SK-N-SH (cell line): ENCODE data around the gene AP3S1. TPM values are rescaled to one million over a fixed set of nuclear protein-coding genes. Genes with fewer than 3 reads are reported as not detected.

Experiments used
- CTCF ChIA-PET: fragments of 300-600, 350-600 bp; formaldehyde crosslinking; extraction: SDS; loops from one replicate; lab custom pipeline; 2021; lab: Yijun Ruan, JAX
- POLR2A ChIA-PET: fragments of 350-600 bp; sonication (Branson Sonifier 250); formaldehyde crosslinking; extraction: SDS; loops from one replicate; lab custom pipeline; 2020; ENCODE audit warnings: antibody characterized with exemption, inconsistent platforms; lab: Yijun Ruan, JAX
- DNase-seq: peaks from one replicate; pipeline ENCODE4 v3.0.0; 2012
- H2AFZ ChIP-seq: fragments of 200-600 bp; sonication (generic); 2 replicates; pipeline ENCODE4 v1.8.1; 2016; ENCODE audit warnings: antibody characterized with exemption, mild to moderate bottlenecking, low read depth
- H3F3A ChIP-seq: fragments of 200-600 bp; sonication (generic); replicated peaks from 2 replicates; pipeline ENCODE3; 2016; ENCODE audit warnings: antibody characterized with exemption, mild to moderate bottlenecking; ENCODE audit not compliant: insufficient read depth
- H3K27ac ChIP-seq, 2 experiments: fragments of 200-500 bp in 1 of 2; fragments of 200-600 bp in 1 of 2; sonication (Bioruptor generic) in 1 of 2; sonication (generic), shearing (Covaris generic) in 1 of 2; 2 replicates each; pipeline versions ENCODE4 v1.5.1 to v1.6.1; 2014 to 2016; ENCODE audit warnings: low read depth in 2 of 2, inconsistent platforms in 1 of 2, low read length in 1 of 2, mild to moderate bottlenecking in 1 of 2, mixed read lengths in 1 of 2
- H3K27me3 ChIP-seq: fragments of 200-600 bp; sonication (generic), shearing (Covaris generic); 2 replicates; pipeline ENCODE4 v1.6.1; 2016; ENCODE audit warnings: mixed run types; ENCODE audit not compliant: insufficient read depth
- H3K36me3 ChIP-seq, 2 experiments: fragments of 200-500 bp in 1 of 2; fragments of 200-600 bp in 1 of 2; sonication (Bioruptor generic) in 1 of 2; sonication (generic) in 1 of 2; replicated peaks in 1 of 2; 2 replicates each; pipeline versions ENCODE3 to v1.5.1; 2014 to 2016; ENCODE audit warnings: low read length in 1 of 2, mild to moderate bottlenecking in 1 of 2; ENCODE audit not compliant: insufficient read depth in 2 of 2, control insufficient read depth in 1 of 2
- H3K4me1 ChIP-seq, 2 experiments: fragments of 200-500 bp in 1 of 2; fragments of 200-600 bp in 1 of 2; sonication (Bioruptor generic) in 1 of 2; sonication (generic), shearing (Covaris generic) in 1 of 2; 2 replicates each; pipeline versions ENCODE4 v1.5.1 to v1.6.1; 2014 to 2016; ENCODE audit warnings: low read depth in 1 of 2, low read length in 1 of 2, mixed run types in 1 of 2; ENCODE audit not compliant: insufficient read depth in 2 of 2, control insufficient read depth in 1 of 2
- H3K4me2 ChIP-seq: fragments of 200-600 bp; sonication (generic), shearing (Covaris generic); 2 replicates; pipeline ENCODE4 v1.6.1; 2017; ENCODE audit warnings: mixed run types
- H3K4me3 ChIP-seq, 2 experiments: fragments of 200-500 bp in 1 of 2; fragments of 200-600 bp in 1 of 2; sonication (Bioruptor generic) in 1 of 2; sonication (generic), shearing (Covaris generic) in 1 of 2; 2 replicates each; pipeline versions ENCODE4 v1.5.1 to v1.8.1; 2014 to 2016; ENCODE audit warnings: low read depth in 2 of 2, inconsistent platforms in 1 of 2, low read length in 1 of 2, mild to moderate bottlenecking in 1 of 2, mixed read lengths in 1 of 2, moderate library complexity in 1 of 2
- H3K79me2 ChIP-seq: fragments of 200-600 bp; sonication (generic); 2 replicates; pipeline ENCODE4 v1.8.1; 2017; ENCODE audit warnings: mild to moderate bottlenecking; ENCODE audit not compliant: insufficient read depth
- H3K9ac ChIP-seq: fragments of 200-600 bp; sonication (generic); 2 replicates; pipeline ENCODE4 v1.6.1; 2017; ENCODE audit warnings: mixed run types
- H3K9me2 ChIP-seq: fragments of 200-600 bp; sonication (generic); 2 replicates; pipeline ENCODE4 v1.6.1; 2017; ENCODE audit warnings: mixed run types
- H3K9me3 ChIP-seq: fragments of 200-600 bp; sonication (generic); 2 replicates; pipeline ENCODE4 v1.6.1; 2017; ENCODE audit warnings: mixed run types, mild to moderate bottlenecking, moderate library complexity
- H4K20me1 ChIP-seq: fragments of 200-600 bp; sonication (generic); 2 replicates; pipeline ENCODE4 v1.6.1; 2017; ENCODE audit warnings: mild to moderate bottlenecking, mixed run types; ENCODE audit not compliant: insufficient read depth
- CHD2 ChIP-seq: fragments of 150-350 bp; IDR thresholded peaks from 2 replicates; pipeline ENCODE4 v1.6.1; 2018; ENCODE audit warnings: low read length; ENCODE audit not compliant: partially characterized antibody
- EP300 ChIP-seq, 2 experiments: IDR thresholded peaks; 2 replicates each; pipeline versions ENCODE4 v1.4.0 to v1.6.1; 2012; ENCODE audit warnings: borderline replicate concordance in 1 of 2, low read depth in 1 of 2, low read length in 1 of 2
- FOSL2 ChIP-seq: IDR thresholded peaks from 2 replicates; pipeline ENCODE4 v1.4.0; 2012; ENCODE audit warnings: low read depth, mild to moderate bottlenecking, moderate library complexity, borderline replicate concordance
- GABPA ChIP-seq: IDR thresholded peaks from 2 replicates; pipeline ENCODE4 v1.4.0; 2012; ENCODE audit warnings: low read depth, mild to moderate bottlenecking
- GATA2 ChIP-seq: sonication (generic); formaldehyde crosslinking; IDR thresholded peaks from 2 replicates; pipeline ENCODE4 v1.5.0; 2020; ENCODE audit warnings: mild to moderate bottlenecking, missing genetic modification reagents
- IRF3 ChIP-seq: fragments of 150-350 bp; IDR thresholded peaks from 2 replicates; pipeline ENCODE4 v1.6.1; 2016; ENCODE audit warnings: mild to moderate bottlenecking, low read depth, low read length
- MAX ChIP-seq: IDR thresholded peaks from 2 replicates; pipeline ENCODE4 v1.4.0; 2012; ENCODE audit warnings: low read depth
- MEF2A ChIP-seq: IDR thresholded peaks from 2 replicates; pipeline ENCODE4 v1.4.0; 2012; ENCODE audit warnings: low read depth, borderline replicate concordance
- NFIC ChIP-seq: IDR thresholded peaks from 2 replicates; pipeline ENCODE4 v1.4.0; 2012; ENCODE audit warnings: borderline replicate concordance
- NRF1 ChIP-seq: IDR thresholded peaks from 2 replicates; pipeline ENCODE4 v1.6.1; 2012; ENCODE audit warnings: low read depth, mild to moderate bottlenecking, low read length
- PBX3 ChIP-seq: IDR thresholded peaks from 2 replicates; pipeline ENCODE4; 2012
- POLR2AphosphoS5 ChIP-seq: IDR thresholded peaks from 2 replicates; pipeline ENCODE4 v1.6.1; 2012; ENCODE audit warnings: low read depth, low read length
- RAD21 ChIP-seq: IDR thresholded peaks from 2 replicates; pipeline ENCODE4 v1.6.1; 2012; ENCODE audit warnings: mild to moderate bottlenecking, low read length
- RCOR1 ChIP-seq: fragments of 150-350 bp; IDR thresholded peaks from 2 replicates; pipeline ENCODE4 v1.6.1; 2017; ENCODE audit warnings: antibody characterized with exemption, low read length
- RFX5 ChIP-seq: IDR thresholded peaks from 2 replicates; pipeline ENCODE4 v1.6.1; 2012; ENCODE audit warnings: mild to moderate bottlenecking, improper control_type of control experiment, low read length
- RXRA ChIP-seq: IDR thresholded peaks from 2 replicates; pipeline ENCODE4 v1.4.0; 2012; ENCODE audit warnings: low read depth, mild to moderate bottlenecking, borderline replicate concordance
- SIN3A ChIP-seq: IDR thresholded peaks from 2 replicates; pipeline ENCODE4 v1.6.1; 2012; ENCODE audit warnings: low read depth, mild to moderate bottlenecking, low read length, moderate library complexity, borderline replicate concordance
- TAF1 ChIP-seq: IDR thresholded peaks from 2 replicates; pipeline ENCODE4 v1.6.1; 2012; ENCODE audit warnings: low read depth, mild to moderate bottlenecking, low read length, moderate library complexity, borderline replicate concordance
- TCF12 ChIP-seq: IDR thresholded peaks from 2 replicates; pipeline ENCODE4 v1.4.0; 2012
- TEAD4 ChIP-seq: IDR thresholded peaks from 2 replicates; pipeline ENCODE4 v1.4.0; 2012; ENCODE audit warnings: mild to moderate bottlenecking, borderline replicate concordance; ENCODE audit not compliant: insufficient read depth
- ZBTB33 ChIP-seq: IDR thresholded peaks from 2 replicates; pipeline ENCODE4 v1.4.0; 2012; ENCODE audit warnings: low read depth, borderline replicate concordance
- WGBS: methylation state at CpG from one replicate; pipeline ENCODE4 v1.1.6; 2017; ENCODE audit warnings: low lambda C conversion rate; 5-methylcytosine and 5-hydroxymethylcytosine counted together
- polyA plus RNA-seq, 3 experiments: library from polyadenylated mRNA; depleted of rRNA; stranded (reverse); fragments of >200 nt; gene quantifications; 2 replicates each; pipeline ENCODE4 v1.2.3, GENCODE V29; 2012

AP3S1 gene
- polyA plus RNA-seq, 1 of the 3 experiments (the other 2 are of a cell fraction): 21.6 TPM

- Histone ChIP-seq H3K9me3 (no peaks in the 10 kb centered on the region), H3K79me2 (peaks cover 90% of the 10 kb centered on the region), H3K4me3 (no peak overlapping the region)
- ChIA-PET CTCF (interaction anchor here (1.0 kb wide), 1 partner anchor 14 kb away, joined by 4 read pairs; no protein-coding TSS in a partner anchor), POLR2A (interaction anchor here (0.6 kb wide), 1 partner anchor 39 kb away, joined by 4 read pairs; the partner anchor contains the start of gene CDO1)
- TF ChIP-seq NFIC: no peak
- TF ChIP-seq MEF2A: no peak
- TF ChIP-seq TAF1: no peak
- TF ChIP-seq RAD21: no peak
- TF ChIP-seq RCOR1: no peak
- no peak for TF ChIP-seq GABPA
- no peak for TF ChIP-seq IRF3
- TF ChIP-seq NRF1: no peak
- TF ChIP-seq GATA2 (CRISPR knock-in tag): no peak
- no peak for TF ChIP-seq CHD2
- TF ChIP-seq EP300 (IDR thresholded peaks at IDR 0.05; ENCODE audit: borderline replicate concordance in 1 of 2, low read depth in 1 of 2, low read length in 1 of 2): no peak
- TF ChIP-seq, all 33 proteins: peak for 0
- DNase-seq: no peak
- H3K27ac ChIP-seq: no peak overlapping the region
- H3K9me2 ChIP-seq: no peaks in the 10 kb centered on the region
- H3K27me3 ChIP-seq: no peaks in the 10 kb centered on the region
- no peak overlapping the region for H3K4me2 ChIP-seq
- WGBS: 85% methylated on average over 1 of the region's 1 CpG
- peaks cover 20% of the 10 kb centered on the region for H4K20me1 ChIP-seq
- peaks cover 0 to 14% of the 10 kb centered on the region in 2 experiments; a peak in 3 of 4 replicates for H3K4me1 ChIP-seq
- H2AFZ ChIP-seq: no peak overlapping the region
- H3K36me3 ChIP-seq: no peaks in the 10 kb centered on the region
- peaks cover 4% of the 10 kb centered on the region for H3F3A ChIP-seq
- no peak overlapping the region for H3K9ac ChIP-seq
Measured at GRCh38 chr5:115855959-115856358, 14.2 kb downstream of the AP3S1 start.

- Histone ChIP-seq H3K9me2 (no peaks in the 10 kb centered on the region), H2AFZ (no peak overlapping the region), H3K36me3 (no peaks in the 10 kb centered on the region), H3F3A (peaks cover 4% of the 10 kb centered on the region), H3K27me3 (no peaks in the 10 kb centered on the region), H3K4me2 (no peak overlapping the region), H3K9me3 (no peaks in the 10 kb centered on the region), H4K20me1 (peaks cover 20% of the 10 kb centered on the region), H3K4me3 (no peak overlapping the region), H3K4me1 (peaks cover 0 to 14% of the 10 kb centered on the region in 2 experiments; a peak in 3 of 4 replicates), H3K9ac (no peak overlapping the region), H3K27ac (no peak overlapping the region), H3K79me2 (peaks cover 88% of the 10 kb centered on the region)
- ChIA-PET POLR2A (no interaction called here), CTCF (no interaction called here)
- no peak for DNase-seq
- 95% methylated on average over 1 of the region's 1 CpG for WGBS
- no peak for TF ChIP-seq TCF12
- no peak for TF ChIP-seq EP300 (IDR thresholded peaks at IDR 0.05; ENCODE audit: borderline replicate concordance in 1 of 2, low read depth in 1 of 2, low read length in 1 of 2)
- no peak for TF ChIP-seq POLR2AphosphoS5
- no peak for TF ChIP-seq MAX
- TF ChIP-seq ZBTB33: no peak
- TF ChIP-seq RCOR1: no peak
- no peak for TF ChIP-seq TEAD4
- TF ChIP-seq NFIC: no peak
- TF ChIP-seq RAD21: no peak
- TF ChIP-seq CHD2: no peak
- no peak for TF ChIP-seq PBX3
- TF ChIP-seq SIN3A: no peak
- no peak for TF ChIP-seq RFX5
- TF ChIP-seq FOSL2: no peak
- TF ChIP-seq NRF1: no peak
- no peak for TF ChIP-seq RXRA
Measured at GRCh38 chr5:115857057-115857479, 15.3 kb downstream of the AP3S1 start.
